Raji (cell line): Measurements from ENCODE around the gene CACNG4.

ENCODE experiments used
- POLR2A ChIP-seq: IDR thresholded peaks from 2 replicates; pipeline ENCODE4 v1.6.1; 2011; ENCODE audit warnings: low read depth, low read length, control low read depth; ENCODE audit not compliant: insufficient read depth

Gene CACNG4

GRCh38 chr17:67063141-67063540 lies 98.6 kb downstream of the CACNG4 start:
- no peak for TF ChIP-seq POLR2A

- TF ChIP-seq POLR2A: no peak
Observed at GRCh38 chr17:67066717-67067116, 102.2 kb downstream of the CACNG4 start.

- TF ChIP-seq POLR2A: no peak
Observed at GRCh38 chr17:67067571-67068482, 103.3 kb downstream of the CACNG4 start.

GRCh38 chr17:67068999-67069398 lies 104.5 kb downstream of the CACNG4 start:
- no peak for TF ChIP-seq POLR2A

- TF ChIP-seq POLR2A: no peak
Observed at GRCh38 chr17:67069603-67070136, 105.2 kb downstream of the CACNG4 start.

- no peak for TF ChIP-seq POLR2A
Observed at GRCh38 chr17:67071595-67071994, 107.1 kb downstream of the CACNG4 start.

- TF ChIP-seq POLR2A: no peak
Observed at GRCh38 chr17:67072885-67073284, 108.4 kb downstream of the CACNG4 start.

GRCh38 chr17:67074781-67075180 lies 110.3 kb downstream of the CACNG4 start:
- TF ChIP-seq POLR2A: no peak

- no peak for TF ChIP-seq POLR2A
Observed at GRCh38 chr17:67076290-67076689, 111.8 kb downstream of the CACNG4 start.

- no peak for TF ChIP-seq POLR2A
Observed at GRCh38 chr17:67078292-67078691, 113.8 kb downstream of the CACNG4 start.

- TF ChIP-seq POLR2A: no peak
Observed at GRCh38 chr17:67079491-67079890, 115.0 kb downstream of the CACNG4 start.

GRCh38 chr17:67080804-67081203 lies 116.3 kb downstream of the CACNG4 start:
- no peak for TF ChIP-seq POLR2A

- TF ChIP-seq POLR2A: no peak
Observed at GRCh38 chr17:67082107-67082506, 117.6 kb downstream of the CACNG4 start.
